Mucosa of descending colon (tissue), 3 donors: ENCODE data around the gene RPRM. TPM values are rescaled to one million over a fixed set of nuclear protein-coding genes. Genes with fewer than 3 reads are reported as not detected.

ENCODE experiments used
- ATAC-seq: fragments of 200-7000 bp; cut with Tn5 transposase; one replicate; pipeline ENCODE4 v1.9.1; 2020; ENCODE audit warnings: mild to moderate bottlenecking, moderate library complexity
- DNase-seq, 3 donors: peaks; one replicate each; pipeline ENCODE4 v3.0.0-alpha.2; 2020
- H3K36me3 ChIP-seq: fragments of 200-600 bp; one replicate; pipeline ENCODE4 v1.8.0; 2021; ENCODE audit warnings: low read depth, mild to moderate bottlenecking
- H3K4me1 ChIP-seq: fragments of 200-600 bp; one replicate; pipeline ENCODE4 v1.8.0; 2021; ENCODE audit warnings: low read depth, mild to moderate bottlenecking
- H3K4me3 ChIP-seq: fragments of 200-600 bp; one replicate; pipeline ENCODE4 v1.8.0; 2021; ENCODE audit warnings: mild to moderate bottlenecking
- H3K9me3 ChIP-seq: fragments of 200-600 bp; one replicate; pipeline ENCODE4 v1.8.0; 2021; ENCODE audit warnings: mild to moderate bottlenecking
- CTCF ChIP-seq: fragments of 200-600 bp; IDR thresholded peaks from one replicate; pipeline ENCODE4 v1.8.0; 2022; ENCODE audit warnings: antibody characterized with exemption, mild to moderate bottlenecking
- intact Hi-C, 2 donors: fragments of 100-400 bp; cut with DNase I in 1 of 2; cut with micrococcal nuclease in 1 of 2; formaldehyde crosslinking; loops; one replicate each; pipeline versions ENCODE4 v1.11.0 to v1.11.1; 2022; cut with DNase I, micrococcal nuclease
- total RNA-seq, 3 donors: library from RNA; stranded (reverse); fragmentation: NEBNext Ultra II Directional in 2 of 3; extraction: Animal tissue kit (Norgen Biotek cat#: 25700) in 2 of 3; gene quantifications; one replicate each; pipeline versions ENCODE4 v1.2.1 to v1.2.4, GENCODE V29; 2021 to 2023
- donor health status: DM: no; HTN: no; CAD: no; lungs with moderate emphysema.
- donor health status: DM: no; HTN: no; CAD: no.
- donor health status: DM: no; HTN: yes; CAD: no.

Gene RPRM
- total RNA-seq, 3 donors from 2014 or later = 2.5 to 9.2 TPM; not detected in 1

GRCh38 chr2:153474407-153474806 lies 4.2 kb downstream of the RPRM start:
- intact Hi-C loops = no loop called here
- ATAC-seq = no peak
- TF ChIP-seq CTCF = no peak
- Histone ChIP-seq H3K36me3 (no peaks in the 10 kb centered on the region), H3K4me1 (peaks cover 20% of the 10 kb centered on the region), H3K4me3 (no peak overlapping the region), H3K9me3 (no peaks in the 10 kb centered on the region)
- no peak for DNase-seq

- TF ChIP-seq CTCF = no peak
- no peaks in the 10 kb centered on the region for H3K9me3 ChIP-seq
- no peaks in the 10 kb centered on the region for H3K4me1 ChIP-seq
- no peak for DNase-seq
- no peak overlapping the region for H3K4me3 ChIP-seq
- intact Hi-C loops = no loop called here
- H3K36me3 ChIP-seq = no peaks in the 10 kb centered on the region
- ATAC-seq = no peak
These were observed 7.7 kb downstream of the RPRM start for GRCh38 chr2:153470867-153471266.

GRCh38 chr2:153464395-153464794 lies 14.2 kb downstream of the RPRM start:
- ATAC-seq = no peak
- Histone ChIP-seq H3K4me1 (no peaks in the 10 kb centered on the region), H3K9me3 (no peaks in the 10 kb centered on the region), H3K4me3 (no peak overlapping the region), H3K36me3 (no peaks in the 10 kb centered on the region)
- intact Hi-C loops = no loop called here
- DNase-seq = no peak
- no peak for TF ChIP-seq CTCF

DNA sequence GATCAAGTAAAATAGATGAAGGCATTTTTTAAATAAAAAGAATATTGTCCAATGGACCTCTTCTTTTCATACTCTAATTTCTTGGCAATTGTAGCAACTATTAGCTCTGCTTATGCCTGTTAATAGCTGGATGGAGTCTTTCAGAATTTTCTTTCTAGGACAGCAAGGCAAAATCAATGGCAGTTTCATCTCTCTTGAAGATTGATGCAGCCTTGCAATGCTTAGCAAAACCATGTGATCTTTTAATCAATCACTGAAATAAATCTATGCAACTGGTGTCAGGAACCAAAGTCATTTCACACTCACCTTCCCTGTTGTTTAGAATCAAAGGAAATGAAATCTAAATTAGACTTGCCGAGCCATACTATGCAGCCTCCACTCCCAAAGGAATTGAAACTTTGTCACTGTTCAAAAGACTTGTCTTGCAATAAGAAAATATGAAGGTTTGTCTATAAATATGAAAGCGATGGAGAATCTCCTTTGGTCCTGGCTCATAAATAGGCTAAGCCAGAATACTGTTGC lies 16.2 kb downstream of the RPRM start:
- no peak overlapping the region for H3K4me3 ChIP-seq
- no peaks in the 10 kb centered on the region for H3K9me3 ChIP-seq
- no peaks in the 10 kb centered on the region for H3K4me1 ChIP-seq
- DNase-seq = no peak
- TF ChIP-seq CTCF = no peak
- no peak for ATAC-seq
- H3K36me3 ChIP-seq = no peaks in the 10 kb centered on the region
- intact Hi-C loops = no loop called here

DNA sequence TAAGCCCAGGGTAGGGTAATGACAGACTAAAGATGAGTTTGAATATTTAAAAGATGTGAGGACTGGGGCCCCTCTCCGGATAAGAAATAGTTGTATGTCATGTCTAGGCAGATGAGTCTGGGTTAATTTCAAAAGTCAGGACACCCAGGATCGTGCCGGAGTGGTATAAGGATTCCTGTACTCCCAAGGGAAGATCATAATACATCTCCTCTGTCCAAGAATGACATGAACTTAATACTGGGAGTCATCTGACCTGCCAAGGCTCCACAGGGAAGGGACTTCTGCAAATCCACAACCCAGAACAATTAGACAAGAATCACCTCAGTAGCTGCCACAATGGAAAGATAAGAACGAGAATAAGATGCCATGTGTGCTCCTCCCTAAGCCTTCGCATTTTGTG lies 17.1 kb downstream of the RPRM start:
- no peaks in the 10 kb centered on the region for H3K9me3 ChIP-seq
- H3K4me1 ChIP-seq = no peaks in the 10 kb centered on the region
- H3K4me3 ChIP-seq = no peak overlapping the region
- DNase-seq (no peak), ATAC-seq (no peak)
- no peaks in the 10 kb centered on the region for H3K36me3 ChIP-seq
- intact Hi-C loops = no loop called here
- no peak for TF ChIP-seq CTCF

GRCh38 chr2:153455861-153456260 lies 22.7 kb downstream of the RPRM start:
- ATAC-seq = no peak

More at GRCh38 chr2:153455861-153456260, 22.7 kb downstream of the RPRM start:
- intact Hi-C loops = no loop called here
- Histone ChIP-seq H3K36me3 (no peaks in the 10 kb centered on the region), H3K9me3 (no peaks in the 10 kb centered on the region), H3K4me1 (no peaks in the 10 kb centered on the region), H3K4me3 (no peak overlapping the region)
- DNase-seq = peak in 1 of 3 donors; percentile 27
- TF ChIP-seq CTCF = no peak
